ENCODE measurements around the gene VSTM1.
"Not testable (repeated sequence)": the region's sequence is repeated elsewhere in the genome, so short reads cannot be mapped to it uniquely, and the experiment has no call there.

The VSTM1 gene, protein sequence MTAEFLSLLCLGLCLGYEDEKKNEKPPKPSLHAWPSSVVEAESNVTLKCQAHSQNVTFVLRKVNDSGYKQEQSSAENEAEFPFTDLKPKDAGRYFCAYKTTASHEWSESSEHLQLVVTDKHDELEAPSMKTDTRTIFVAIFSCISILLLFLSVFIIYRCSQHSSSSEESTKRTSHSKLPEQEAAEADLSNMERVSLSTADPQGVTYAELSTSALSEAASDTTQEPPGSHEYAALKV

DNA sequence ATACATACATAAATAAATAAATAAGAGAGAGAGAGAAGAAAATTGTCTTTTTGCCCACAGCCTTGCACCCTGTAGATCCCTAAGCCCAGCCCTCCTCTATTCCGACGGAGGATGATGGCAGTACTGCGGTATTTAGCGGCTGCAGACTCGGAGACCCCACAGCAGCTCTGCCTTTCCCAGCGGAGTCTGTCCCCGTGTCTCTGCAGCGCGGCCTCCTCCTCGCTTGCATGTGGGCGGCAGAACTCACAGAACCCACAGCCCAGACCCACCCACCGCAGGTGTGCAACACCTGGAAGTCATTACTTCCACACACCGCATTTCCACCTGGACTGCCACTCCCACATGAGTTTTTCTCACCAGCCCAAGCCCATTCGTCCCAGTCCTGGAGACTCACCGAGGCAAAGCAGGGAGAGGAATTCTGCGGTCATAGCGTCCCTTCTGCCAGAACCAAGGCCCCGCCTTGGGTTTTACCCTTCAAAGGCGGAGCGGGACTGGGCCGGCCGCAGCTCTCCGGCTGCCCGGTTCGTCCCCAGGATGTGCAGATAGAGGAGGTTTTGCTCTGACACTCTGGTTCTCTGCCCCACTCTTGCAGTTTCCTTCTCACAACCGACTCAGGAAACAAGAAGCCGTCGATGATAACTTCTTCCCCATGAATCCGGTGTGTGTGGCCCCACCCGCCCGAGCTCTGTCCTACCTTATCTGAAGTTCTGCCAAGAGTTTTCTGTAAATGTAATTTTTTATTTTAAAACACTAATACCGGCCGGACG, at the start of gene VSTM1:
Gene VSTM1, minus strand, starts transcription at position 548 of the 767 bp plus-strand sequence. Its CDS starts 120 bp downstream, at position 428.
- DNase-seq: no peak

GRCh38 chr19:54109651-54110050, 46.0 kb upstream of the VSTM1 start:
- DNase-seq: no peak

- DNase-seq: no peak
Measured at GRCh38 chr19:54108496-54108895, 44.8 kb upstream of the VSTM1 start.

DNA sequence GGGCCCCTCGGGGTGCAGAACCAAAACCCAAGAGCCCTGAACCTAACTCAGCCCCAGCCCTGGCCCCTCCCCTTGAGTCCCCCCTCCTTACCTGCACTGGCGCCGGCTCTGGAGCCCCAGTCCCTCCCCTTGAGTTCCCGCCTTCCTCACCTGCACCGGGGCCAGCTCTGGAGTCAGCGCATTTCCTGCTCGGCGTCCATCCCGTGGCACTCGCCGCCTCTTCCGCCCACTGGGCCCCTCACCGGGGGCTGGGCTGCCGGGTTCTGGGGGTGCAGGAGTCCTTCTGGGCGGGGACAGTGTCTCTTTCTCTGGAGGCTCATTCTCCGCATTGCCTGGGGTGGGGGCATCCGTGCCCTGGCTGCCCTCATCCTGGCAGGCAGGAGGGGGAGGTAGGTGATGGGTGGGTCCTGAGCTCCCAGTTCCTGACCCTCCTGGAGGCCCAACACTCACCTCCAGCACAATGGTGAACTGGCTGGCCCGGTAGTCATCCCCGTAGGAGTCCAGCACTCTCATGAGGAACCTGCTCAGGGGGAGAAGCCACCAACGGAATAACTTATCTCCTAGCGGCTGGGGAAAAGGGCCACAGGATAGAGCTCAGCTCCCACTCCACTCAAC, 44.3 kb upstream of the VSTM1 start:
- no peak for DNase-seq

GRCh38 chr19:54106716-54107115, 43.0 kb upstream of the VSTM1 start:
- no peak for DNase-seq

- DNase-seq: no peak
Measured at GRCh38 chr19:54105796-54106195, 42.1 kb upstream of the VSTM1 start.

- DNase-seq: no peak
Measured at GRCh38 chr19:54104998-54105715, 41.5 kb upstream of the VSTM1 start.

- peak; percentile 94 for DNase-seq
Measured at GRCh38 chr19:54102421-54103169, 38.9 kb upstream of the VSTM1 start, which contains the start of gene NDUFA3. TSS of gene NDUFA3 (plus strand) at chr19:54102855. CDS start at chr19:54102879, 24 bp downstream.

DNA sequence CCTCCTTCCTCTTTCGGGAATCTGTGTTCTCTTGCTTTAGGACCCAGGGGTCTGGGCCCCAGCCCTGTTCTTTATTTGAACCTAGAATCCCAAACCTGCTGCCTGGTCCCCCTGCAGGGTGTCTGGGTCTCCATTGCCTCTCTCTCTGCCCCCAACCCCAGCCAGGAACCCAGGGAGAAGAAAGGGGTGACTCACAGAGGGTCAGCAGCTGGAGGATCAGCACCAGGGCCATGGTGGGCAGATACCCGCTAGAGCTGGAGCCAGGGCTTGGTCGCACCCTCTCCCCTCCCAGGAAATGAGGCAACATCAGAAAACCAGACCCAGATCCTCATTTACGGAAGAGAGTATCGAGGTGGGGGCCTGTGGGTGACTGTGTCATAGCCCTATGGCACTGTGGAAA, 36.9 kb upstream of the VSTM1 start, which contains the start of gene OSCAR:
Gene OSCAR, minus strand, starts transcription at position 243 of the 400 bp plus-strand sequence. Its CDS starts 11 bp downstream, at position 232.
- DNase-seq: no peak

GRCh38 chr19:54099903-54100255, 36.2 kb upstream of the VSTM1 start:
- not testable (repeated sequence) for DNase-seq

- DNase-seq: no peak
Measured at GRCh38 chr19:54099190-54099902, 35.6 kb upstream of the VSTM1 start.

- no peak for DNase-seq
Measured at GRCh38 chr19:54096617-54097106, 33.0 kb upstream of the VSTM1 start.

DNA sequence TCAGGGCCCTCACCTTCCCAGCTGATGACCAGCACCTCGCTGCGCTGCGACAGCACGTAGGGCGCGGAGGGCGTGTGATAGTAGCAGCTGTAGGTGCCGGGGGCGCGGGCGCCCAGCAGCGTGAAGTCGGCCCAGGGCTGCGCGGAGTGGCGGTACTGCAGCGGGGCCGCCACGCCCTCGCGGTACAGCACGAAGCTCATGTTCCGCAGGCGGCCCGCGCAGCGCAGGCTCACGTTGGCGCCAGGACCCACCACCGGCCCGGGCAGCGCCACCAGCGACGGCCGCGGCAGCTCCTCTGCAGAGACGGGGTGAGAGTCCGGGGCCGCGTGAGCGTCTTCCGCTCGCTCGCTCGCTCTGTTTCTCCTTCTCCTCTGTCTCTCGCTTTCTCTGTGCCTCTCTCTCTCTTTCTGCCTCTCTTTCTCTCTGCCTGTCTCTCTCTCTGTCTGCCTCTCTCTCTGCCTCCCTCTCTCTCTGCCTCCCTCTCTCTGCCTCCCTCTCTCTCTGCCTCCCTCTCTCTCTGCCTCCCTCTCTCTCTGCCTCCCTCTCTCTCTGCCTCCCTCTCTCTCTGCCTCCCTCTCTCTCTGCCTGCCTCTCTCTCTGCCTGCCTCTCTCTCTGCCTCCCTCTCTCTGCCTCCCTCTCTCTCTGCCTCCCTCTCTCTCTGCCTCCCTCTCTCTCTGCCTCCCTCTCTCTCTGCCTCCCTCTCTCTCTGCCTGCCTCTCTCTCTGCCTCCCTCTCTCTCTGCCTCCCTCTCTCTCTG, 32.3 kb upstream of the VSTM1 start:
- not testable (repeated sequence) for DNase-seq

DNA sequence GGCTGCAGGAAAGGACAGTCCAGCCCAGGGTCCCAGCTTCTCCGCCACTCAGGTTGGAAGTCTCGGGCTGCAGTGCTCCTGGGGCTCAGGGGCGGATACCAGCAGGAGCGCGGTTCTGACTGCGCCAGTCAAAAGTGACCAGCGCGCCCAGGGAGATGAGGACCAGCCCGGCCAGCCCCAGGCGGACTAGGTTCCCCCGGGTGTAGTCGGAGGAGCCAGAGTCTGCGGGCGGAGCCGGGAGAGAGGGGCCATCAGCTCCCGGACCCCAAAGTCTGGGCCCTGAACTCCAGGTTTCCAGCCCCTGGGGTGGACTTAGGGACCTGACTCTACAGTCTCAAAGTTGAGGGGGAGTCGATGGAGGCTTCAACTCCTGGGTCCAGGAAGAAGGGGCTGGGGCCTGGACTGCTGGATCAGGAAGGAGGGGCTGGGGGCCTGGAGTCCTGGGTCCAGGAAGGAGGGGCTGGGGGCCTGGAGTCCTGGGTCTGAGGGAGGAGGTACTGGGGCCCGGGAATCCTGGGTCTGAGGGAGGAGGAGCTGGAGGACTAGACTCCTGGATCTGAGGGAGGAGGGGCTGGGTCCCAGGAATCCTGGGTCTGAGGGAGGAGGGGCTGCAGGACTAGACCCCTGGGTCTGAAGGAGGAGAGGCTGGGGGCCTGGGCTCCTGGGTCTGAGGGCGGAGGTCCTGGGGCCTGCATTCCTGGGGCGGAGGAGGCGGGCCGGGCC, 31.6 kb upstream of the VSTM1 start:
- DNase-seq: no peak

DNA sequence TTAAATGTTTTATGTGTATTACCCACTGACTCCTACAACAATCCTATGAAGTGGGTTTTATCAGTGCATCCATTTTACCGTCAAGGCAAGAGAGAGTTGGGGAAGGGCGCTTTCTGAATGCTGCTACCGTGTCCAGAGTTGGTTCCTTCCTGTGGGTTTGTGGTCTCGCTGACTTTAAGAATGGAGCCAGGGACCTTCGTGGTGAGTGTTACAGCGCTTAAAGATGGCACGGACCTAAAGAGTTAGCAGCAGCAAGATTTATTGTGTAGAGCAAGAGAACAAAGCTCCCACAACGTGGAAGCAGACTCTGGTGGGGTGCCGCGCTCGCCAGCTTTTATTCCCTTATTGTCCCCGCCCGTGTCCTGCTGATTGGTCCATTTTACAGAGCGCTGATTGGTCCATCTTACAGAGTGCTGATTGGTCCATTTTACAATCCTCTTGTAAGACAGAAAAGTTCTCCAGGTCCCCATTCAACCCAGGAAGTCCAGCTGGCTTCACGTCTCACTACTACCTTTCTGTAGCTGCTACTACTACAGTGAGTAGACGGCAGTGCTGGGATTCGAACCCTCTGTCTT, 30.8 kb upstream of the VSTM1 start:
- DNase-seq: no peak

- no peak for DNase-seq
Measured at GRCh38 chr19:54084410-54084809, 20.7 kb upstream of the VSTM1 start.

DNA sequence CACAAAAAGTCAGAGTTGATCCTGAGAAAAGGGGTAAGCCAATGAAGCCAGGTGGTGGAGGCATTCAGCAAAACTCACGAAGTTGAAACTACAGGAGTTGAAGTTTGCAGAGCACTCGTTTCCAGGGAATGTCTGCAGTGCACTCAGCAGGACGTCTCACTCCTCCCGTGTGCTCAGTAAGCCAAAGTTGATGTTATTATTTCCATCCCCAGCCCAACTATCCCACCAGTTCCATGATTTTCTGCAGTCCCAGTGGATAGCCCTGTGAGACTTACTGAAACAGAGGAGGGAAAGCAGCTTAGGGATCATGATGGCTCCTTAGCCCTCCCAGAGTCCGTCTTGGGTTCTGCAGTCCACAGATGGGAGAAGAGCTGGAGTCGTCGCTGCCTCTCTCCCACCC, 17.3 kb upstream of the VSTM1 start, which contains the start of gene TARM1:
Gene TARM1, minus strand, starts transcription at position 334 of the 400 bp plus-strand sequence. Its CDS starts 25 bp downstream, at position 309.
- no peak for DNase-seq

DNA sequence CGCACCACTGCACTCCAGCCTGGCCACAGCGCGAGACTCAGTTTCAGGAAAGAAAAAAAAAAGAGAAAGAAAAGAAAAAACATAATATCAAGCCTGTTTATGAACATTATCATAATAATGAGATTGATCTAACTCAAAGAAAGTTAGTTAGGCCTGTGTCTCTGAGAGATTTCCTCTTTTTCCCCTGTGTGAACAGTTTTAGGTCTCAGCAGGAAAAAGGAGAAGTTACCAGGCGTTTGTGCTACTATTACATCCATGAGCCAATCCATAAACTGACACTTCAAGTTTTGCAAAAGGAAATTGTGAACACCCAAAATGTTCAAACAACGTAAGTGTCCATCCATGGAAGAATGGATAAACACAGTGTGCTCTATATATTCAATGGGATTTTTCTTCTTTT, 13.6 kb upstream of the VSTM1 start:
- no peak for DNase-seq

- no peak for DNase-seq
Measured at GRCh38 chr19:54074851-54075250, 11.2 kb upstream of the VSTM1 start.

DNA sequence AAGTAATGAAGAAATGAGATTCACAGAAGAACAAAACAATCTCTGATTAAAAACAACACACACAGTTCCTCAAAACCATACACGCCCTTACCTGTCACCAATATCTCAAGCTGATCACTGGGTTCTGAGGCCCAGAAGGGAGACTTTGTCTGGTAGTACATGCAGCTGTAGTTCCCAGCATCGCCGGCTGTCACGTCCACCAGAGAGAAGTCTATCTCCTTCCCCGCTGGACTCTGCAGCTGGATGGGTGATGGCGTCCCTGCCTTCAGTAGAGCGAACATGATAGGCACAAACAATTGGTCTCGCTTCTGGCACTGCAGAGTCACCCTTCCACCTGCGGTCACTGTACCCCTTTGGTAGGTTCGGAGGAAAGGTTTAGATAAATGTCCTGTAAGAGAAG, 10.1 kb upstream of the VSTM1 start:
- DNase-seq: no peak

Data from activated T-cell treated with anti-CD3 and anti-CD28 coated beads for 4 hours (primary cell).